ENCODE data around the gene FRMD4A.

GRCh38 chr10:13789448-13789829 is 541.3 kb downstream of the FRMD4A start:
- TF ChIP-seq, protein P1, sequence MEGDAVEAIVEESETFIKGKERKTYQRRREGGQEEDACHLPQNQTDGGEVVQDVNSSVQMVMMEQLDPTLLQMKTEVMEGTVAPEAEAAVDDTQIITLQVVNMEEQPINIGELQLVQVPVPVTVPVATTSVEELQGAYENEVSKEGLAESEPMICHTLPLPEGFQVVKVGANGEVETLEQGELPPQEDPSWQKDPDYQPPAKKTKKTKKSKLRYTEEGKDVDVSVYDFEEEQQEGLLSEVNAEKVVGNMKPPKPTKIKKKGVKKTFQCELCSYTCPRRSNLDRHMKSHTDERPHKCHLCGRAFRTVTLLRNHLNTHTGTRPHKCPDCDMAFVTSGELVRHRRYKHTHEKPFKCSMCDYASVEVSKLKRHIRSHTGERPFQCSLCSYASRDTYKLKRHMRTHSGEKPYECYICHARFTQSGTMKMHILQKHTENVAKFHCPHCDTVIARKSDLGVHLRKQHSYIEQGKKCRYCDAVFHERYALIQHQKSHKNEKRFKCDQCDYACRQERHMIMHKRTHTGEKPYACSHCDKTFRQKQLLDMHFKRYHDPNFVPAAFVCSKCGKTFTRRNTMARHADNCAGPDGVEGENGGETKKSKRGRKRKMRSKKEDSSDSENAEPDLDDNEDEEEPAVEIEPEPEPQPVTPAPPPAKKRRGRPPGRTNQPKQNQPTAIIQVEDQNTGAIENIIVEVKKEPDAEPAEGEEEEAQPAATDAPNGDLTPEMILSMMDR (IDR thresholded peaks at IDR 0.05): no peak
- TF ChIP-seq POLR2A (IDR thresholded peaks at IDR 0.05) (no peak), POLR2AphosphoS5 (IDR thresholded peaks at IDR 0.05) (no peak), EP300 (IDR thresholded peaks at IDR 0.05) (no peak)

All from stomach (tissue), 4 donors.